ENCODE data around the gene NMNAT2. TPM values are rescaled to one million over a fixed set of nuclear protein-coding genes. Genes with fewer than 3 reads are reported as not detected.

NMNAT2 gene
- total and polyA plus RNA-seq, 2 of the 13 experiments (the other 11 are each of a cell fraction or from before 2014, with no cell fraction given) = not detected

DNA sequence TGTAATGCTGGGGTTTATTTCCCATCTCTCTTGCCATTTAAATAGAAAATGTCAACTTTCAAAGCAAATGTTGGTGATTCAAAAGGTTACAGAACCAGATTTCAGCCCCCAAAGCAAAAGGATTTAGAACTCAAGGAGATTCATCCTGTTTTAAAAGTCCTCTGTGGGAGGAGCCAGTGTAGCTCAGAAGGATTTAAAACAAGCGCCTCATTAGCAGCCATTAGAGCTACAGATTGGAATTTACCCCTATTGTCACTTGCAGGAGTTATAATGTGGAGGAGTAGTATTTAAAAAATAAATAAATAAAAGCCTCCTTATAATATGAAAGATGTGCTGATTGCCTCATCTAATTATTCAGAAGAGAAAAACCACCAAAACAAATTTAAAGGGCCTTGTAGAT, 124.3 kb downstream of the NMNAT2 start (continued):
- TF ChIP-seq, protein P1, sequence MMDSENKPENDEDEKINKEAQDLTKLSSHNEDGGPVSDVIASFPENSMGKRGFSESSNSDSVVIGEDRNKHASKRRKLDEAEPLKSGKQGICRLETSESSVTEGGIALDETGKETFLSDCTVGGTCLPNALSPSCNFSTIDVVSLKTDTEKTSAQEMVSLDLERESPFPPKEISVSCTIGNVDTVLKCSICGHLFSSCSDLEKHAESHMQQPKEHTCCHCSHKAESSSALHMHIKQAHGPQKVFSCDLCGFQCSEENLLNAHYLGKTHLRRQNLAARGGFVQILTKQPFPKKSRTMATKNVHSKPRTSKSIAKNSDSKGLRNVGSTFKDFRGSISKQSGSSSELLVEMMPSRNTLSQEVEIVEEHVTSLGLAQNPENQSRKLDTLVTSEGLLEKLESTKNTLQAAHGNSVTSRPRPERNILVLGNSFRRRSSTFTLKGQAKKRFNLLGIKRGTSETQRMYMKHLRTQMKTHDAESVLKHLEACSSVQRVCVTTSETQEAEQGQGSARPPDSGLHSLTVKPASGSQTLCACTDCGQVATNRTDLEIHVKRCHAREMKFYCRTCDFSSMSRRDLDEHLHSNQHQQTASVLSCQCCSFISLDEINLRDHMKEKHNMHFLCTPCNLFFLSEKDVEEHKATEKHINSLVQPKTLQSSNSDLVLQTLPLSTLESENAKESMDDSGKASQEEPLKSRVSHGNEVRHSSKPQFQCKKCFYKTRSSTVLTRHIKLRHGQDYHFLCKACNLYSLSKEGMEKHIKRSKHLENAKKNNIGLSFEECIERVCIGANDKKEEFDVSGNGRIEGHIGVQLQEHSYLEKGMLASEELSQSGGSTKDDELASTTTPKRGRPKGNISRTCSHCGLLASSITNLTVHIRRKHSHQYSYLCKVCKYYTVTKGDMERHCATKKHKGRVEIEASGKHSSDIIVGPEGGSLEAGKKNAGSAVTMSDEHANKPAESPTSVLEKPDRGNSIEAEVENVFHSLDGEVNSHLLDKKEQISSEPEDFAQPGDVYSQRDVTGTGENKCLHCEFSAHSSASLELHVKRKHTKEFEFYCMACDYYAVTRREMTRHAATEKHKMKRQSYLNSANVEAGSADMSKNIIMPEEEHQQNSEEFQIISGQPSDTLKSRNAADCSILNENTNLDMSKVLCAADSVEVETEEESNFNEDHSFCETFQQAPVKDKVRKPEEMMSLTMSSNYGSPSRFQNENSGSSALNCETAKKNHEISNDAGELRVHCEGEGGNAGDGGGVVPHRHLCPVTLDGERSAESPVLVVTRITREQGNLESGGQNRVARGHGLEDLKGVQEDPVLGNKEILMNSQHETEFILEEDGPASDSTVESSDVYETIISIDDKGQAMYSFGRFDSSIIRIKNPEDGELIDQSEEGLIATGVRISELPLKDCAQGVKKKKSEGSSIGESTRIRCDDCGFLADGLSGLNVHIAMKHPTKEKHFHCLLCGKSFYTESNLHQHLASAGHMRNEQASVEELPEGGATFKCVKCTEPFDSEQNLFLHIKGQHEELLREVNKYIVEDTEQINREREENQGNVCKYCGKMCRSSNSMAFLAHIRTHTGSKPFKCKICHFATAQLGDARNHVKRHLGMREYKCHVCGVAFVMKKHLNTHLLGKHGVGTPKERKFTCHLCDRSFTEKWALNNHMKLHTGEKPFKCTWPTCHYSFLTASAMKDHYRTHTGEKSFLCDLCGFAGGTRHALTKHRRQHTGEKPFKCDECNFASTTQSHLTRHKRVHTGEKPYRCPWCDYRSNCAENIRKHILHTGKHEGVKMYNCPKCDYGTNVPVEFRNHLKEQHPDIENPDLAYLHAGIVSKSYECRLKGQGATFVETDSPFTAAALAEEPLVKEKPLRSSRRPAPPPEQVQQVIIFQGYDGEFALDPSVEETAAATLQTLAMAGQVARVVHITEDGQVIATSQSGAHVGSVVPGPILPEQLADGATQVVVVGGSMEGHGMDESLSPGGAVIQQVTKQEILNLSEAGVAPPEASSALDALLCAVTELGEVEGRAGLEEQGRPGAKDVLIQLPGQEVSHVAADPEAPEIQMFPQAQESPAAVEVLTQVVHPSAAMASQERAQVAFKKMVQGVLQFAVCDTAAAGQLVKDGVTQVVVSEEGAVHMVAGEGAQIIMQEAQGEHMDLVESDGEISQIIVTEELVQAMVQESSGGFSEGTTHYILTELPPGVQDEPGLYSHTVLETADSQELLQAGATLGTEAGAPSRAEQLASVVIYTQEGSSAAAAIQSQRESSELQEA (CRISPR knock-in tag; IDR thresholded peaks at IDR 0.05; ENCODE audit: not compliant biosample characterization) = no peak
- no peak for TF ChIP-seq U2AF1 (optimal IDR thresholded peaks at IDR 0.05; ENCODE audit: low read depth, low read length)
- TF ChIP-seq, protein P2, sequence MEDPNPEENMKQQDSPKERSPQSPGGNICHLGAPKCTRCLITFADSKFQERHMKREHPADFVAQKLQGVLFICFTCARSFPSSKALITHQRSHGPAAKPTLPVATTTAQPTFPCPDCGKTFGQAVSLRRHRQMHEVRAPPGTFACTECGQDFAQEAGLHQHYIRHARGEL (CRISPR knock-in tag; IDR thresholded peaks at IDR 0.05) = no peak
- TF ChIP-seq ARID3A (IDR thresholded peaks at IDR 0.05; ENCODE audit: low read depth, low read length) = no peak
- TF ChIP-seq MIXL1 (CRISPR knock-in tag; IDR thresholded peaks at IDR 0.05) = no peak

Measured in HepG2 (cell line).